Naive thymus-derived CD8-positive, alpha-beta T cell (primary cell): ENCODE measurements around the gene HDAC3. TPM values are rescaled to one million over a fixed set of nuclear protein-coding genes. Genes with fewer than 3 reads are reported as not detected.

Source experiments
- ATAC-seq, 2 donors: fragments of 150-1000 bp; cut with Tn5 transposase in 1 of 2; sonication (Bioruptor Pico), chemical (Tn5 transposase) in 1 of 2; 1 replicate in 1 of 2; 2 replicates in 1 of 2; pipeline ENCODE4 v1.10.0; 2021; ENCODE audit warnings: mild to moderate bottlenecking in 2 of 2, moderate library complexity in 2 of 2
- POLR2A ChIA-PET: fragments of 350-600 bp; sonication (Branson Sonifier 250); formaldehyde crosslinking; loops from one replicate; lab custom pipeline; 2021; ENCODE audit warnings: antibody characterized with exemption; lab: Charles Lee
- DNase-seq, 10 donors: peaks; one replicate each; pipeline versions ENCODE4 v3.0.0 to v3.0.0-alpha.2; 2020 to 2022
- H3K27ac Mint-ChIP-seq, 10 donors: one replicate each; pipeline ENCODE4 v1.8.0; 2020 to 2022; ENCODE audit warnings: mild to moderate bottlenecking in 10 of 10, mixed read lengths in 10 of 10, moderate library complexity in 4 of 10, inconsistent platforms in 1 of 10
- H3K27me3 Mint-ChIP-seq, 5 donors: one replicate each; pipeline ENCODE4 v1.8.0; 2021 to 2022; ENCODE audit warnings: mixed read lengths in 5 of 5
- H3K36me3 Mint-ChIP-seq, 3 donors: one replicate each; pipeline ENCODE4 v1.8.0; 2020 to 2022; ENCODE audit warnings: mixed read lengths in 3 of 3, mild to moderate bottlenecking in 2 of 3, inconsistent platforms in 1 of 3
- H3K4me1 Mint-ChIP-seq, 4 donors: one replicate each; pipeline ENCODE4 v1.8.0; 2021 to 2022; ENCODE audit warnings: mixed read lengths in 4 of 4
- H3K4me3 Mint-ChIP-seq, 10 donors: one replicate each; pipeline ENCODE4 v1.8.0; 2020 to 2022; ENCODE audit warnings: mild to moderate bottlenecking in 10 of 10, mixed read lengths in 10 of 10, moderate library complexity in 6 of 10, inconsistent platforms in 1 of 10
- H3K9me3 Mint-ChIP-seq, 9 donors: one replicate each; pipeline ENCODE4 v1.8.0; 2020 to 2022; ENCODE audit warnings: mixed read lengths in 9 of 9, mild to moderate bottlenecking in 3 of 9, inconsistent platforms in 1 of 9, moderate library complexity in 1 of 9
- polyA plus RNA-seq, 3 donors: library from polyadenylated mRNA; unstranded; fragments of 300-500 nt; fragmentation: Illumina TruSeq; gene quantifications; one replicate each; pipeline ENCODE4 v1.2.3, GENCODE V29; 2021
- total RNA-seq, 8 experiments: library from RNA in 2 of 8; stranded (reverse) in 2 of 8; gene quantifications; one replicate each; pipeline ENCODE4 v1.2.3 and lab custom pipeline; 2021 to 2026

The HDAC3 gene
- total and polyA plus RNA-seq, 5 experiments from 2014 or later: 71.1 to 100 (median 85.7) TPM

DNA sequence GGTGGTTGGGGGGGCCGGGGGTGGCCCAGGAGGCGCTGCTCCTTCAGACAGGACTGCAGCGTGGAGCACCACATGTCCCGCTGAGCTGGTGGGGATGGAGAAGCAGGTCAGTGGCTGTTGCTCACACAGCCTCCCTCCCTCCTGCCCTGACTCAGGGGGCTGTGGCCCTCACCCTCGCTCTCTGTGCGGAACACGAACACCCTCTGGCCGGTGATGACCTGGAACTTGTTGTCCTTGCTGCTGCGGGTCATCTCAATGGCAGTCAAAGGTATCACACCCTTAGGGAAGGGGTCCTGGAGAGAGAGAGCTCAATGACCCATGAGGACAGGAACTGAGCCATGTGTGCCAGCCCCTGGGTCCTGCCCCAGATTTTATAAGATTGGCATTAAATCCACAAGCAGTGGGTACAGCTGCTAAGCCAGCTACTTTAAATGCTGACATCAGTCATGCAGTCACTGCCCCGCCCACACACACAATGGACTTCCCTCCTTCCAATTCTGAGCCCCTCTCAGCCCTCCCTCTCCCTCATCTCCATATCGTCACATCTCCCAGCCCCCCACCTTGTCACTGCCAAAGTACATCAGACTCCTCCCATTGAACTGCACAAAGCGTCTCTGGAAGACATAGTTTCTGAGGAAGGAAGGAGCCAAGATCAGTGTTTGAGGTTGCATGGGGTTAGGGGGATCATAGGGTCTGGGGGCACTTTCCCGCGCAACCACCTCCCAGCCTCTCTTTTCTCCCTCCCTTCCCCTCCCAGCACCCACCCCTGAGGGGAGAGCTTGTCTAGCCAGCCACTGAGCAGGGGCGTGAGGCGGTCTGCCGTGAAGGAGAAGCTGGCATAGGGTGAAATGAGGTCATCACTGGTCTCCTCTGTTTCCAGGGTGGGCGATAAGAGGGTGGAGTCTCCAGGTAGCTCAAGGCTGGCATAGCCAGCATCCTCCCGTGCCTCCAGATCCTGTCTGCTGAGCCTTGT lies 36.5 kb upstream of the HDAC3 start:
- H3K4me3 Mint-ChIP-seq: no peak overlapping the region
- DNase-seq (peak in 1 of 10 donors; percentile 62), ATAC-seq (no peak)
- peaks cover 0 to 1% (median 0%) of the 10 kb centered on the region in 5 donors for H3K27me3 Mint-ChIP-seq
- no peak overlapping the region for H3K27ac Mint-ChIP-seq
- H3K4me1 Mint-ChIP-seq: peaks cover 0 to 3% (median 0%) of the 10 kb centered on the region in 4 donors
- peaks cover 0 to under 1% (median 0%) of the 10 kb centered on the region in 3 donors for H3K36me3 Mint-ChIP-seq
- no peaks in the 10 kb centered on the region for H3K9me3 Mint-ChIP-seq
- POLR2A ChIA-PET: interaction anchor here (0.7 to 1.2 kb wide), 2 partner anchors 274 to 296 kb away, joined by 3 read pairs; no protein-coding TSS in a partner anchor

DNA sequence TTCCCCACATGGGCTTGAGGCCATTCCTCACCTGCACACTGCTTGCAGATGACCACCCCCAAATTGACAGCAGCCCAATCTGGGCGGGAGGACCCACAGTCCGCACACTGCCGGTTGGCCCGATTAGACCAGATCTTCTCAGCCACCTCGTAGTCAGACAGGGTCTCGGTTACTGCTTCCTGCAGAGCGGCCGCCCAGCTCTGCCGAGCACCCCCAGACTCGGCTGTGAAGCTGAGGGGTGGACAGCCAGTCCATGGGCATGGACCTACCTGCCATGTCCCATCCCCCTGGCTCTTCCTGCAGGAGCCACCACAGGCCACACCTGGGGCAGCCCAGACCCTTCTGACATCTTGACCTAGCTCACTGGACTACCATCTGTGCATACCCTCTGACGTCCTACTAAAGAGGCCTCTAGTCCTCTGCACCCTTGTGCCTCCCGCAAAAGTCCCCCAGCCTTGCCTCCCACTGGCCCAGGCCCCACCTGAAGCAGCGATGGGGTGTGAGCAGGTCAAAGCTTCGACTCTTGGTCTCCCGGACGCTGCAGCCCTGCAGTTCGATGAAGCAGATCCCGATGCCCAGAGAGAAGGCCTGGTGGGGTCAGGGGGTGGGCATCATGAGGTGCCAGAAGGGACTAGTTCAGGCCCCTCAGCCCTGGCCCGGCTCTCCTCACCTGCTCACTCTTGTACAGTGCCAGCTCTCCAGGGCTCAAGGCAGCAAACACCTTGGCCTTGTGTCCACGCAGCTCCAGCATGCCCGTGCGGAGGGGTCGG lies 35.6 kb upstream of the HDAC3 start:
- ATAC-seq (no peak), DNase-seq (peak in 1 of 10 donors; percentile 45)
- Mint-ChIP-seq H3K27me3 (peaks cover 0 to 1% (median 0%) of the 10 kb centered on the region in 5 donors), H3K4me1 (peaks cover 0 to 3% (median 0%) of the 10 kb centered on the region in 4 donors), H3K36me3 (no peaks in the 10 kb centered on the region), H3K4me3 (no peak overlapping the region), H3K9me3 (no peaks in the 10 kb centered on the region), H3K27ac (no peak overlapping the region)
- POLR2A ChIA-PET: interaction anchor here (1.2 kb wide), 1 partner anchor 297 kb away, joined by 3 read pairs; no protein-coding TSS in a partner anchor

DNA sequence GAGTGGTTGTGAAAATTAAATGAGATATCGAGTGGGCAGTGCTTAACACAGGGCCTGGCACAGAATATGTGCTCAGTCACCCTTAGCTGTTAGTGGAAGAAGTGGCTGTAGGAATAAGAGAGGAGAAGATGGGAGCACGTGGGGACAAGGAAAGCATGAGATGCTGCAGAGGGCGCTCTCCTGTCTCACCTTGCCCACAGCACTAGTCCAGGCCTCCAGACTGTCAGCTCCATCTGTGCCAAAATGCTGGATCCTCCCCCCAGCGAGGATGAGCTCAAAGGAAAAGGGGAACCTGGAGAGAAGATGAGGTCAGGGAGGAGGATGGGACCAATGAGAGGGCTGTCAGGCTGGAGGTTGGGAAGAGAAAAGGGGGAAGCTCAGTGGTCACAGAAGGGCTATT lies 32.9 kb upstream of the HDAC3 start:
- POLR2A ChIA-PET: interaction anchor here (0.6 to 1.1 kb wide), 4 partner anchors 14 to 254 kb away, joined by 3 to 5 read pairs (median 4); partner anchors contain the start of gene DELE1
- ATAC-seq (no peak), DNase-seq (peak in 1 of 10 donors; percentile 36)
- Mint-ChIP-seq H3K4me3 (no peak overlapping the region), H3K4me1 (peaks cover 4 to 6% (median 5%) of the 10 kb centered on the region in 4 donors), H3K36me3 (no peaks in the 10 kb centered on the region), H3K9me3 (no peaks in the 10 kb centered on the region), H3K27ac (peak overlapping the region in 1 of 10 donors; percentile 43), H3K27me3 (no peaks in the 10 kb centered on the region)

DNA sequence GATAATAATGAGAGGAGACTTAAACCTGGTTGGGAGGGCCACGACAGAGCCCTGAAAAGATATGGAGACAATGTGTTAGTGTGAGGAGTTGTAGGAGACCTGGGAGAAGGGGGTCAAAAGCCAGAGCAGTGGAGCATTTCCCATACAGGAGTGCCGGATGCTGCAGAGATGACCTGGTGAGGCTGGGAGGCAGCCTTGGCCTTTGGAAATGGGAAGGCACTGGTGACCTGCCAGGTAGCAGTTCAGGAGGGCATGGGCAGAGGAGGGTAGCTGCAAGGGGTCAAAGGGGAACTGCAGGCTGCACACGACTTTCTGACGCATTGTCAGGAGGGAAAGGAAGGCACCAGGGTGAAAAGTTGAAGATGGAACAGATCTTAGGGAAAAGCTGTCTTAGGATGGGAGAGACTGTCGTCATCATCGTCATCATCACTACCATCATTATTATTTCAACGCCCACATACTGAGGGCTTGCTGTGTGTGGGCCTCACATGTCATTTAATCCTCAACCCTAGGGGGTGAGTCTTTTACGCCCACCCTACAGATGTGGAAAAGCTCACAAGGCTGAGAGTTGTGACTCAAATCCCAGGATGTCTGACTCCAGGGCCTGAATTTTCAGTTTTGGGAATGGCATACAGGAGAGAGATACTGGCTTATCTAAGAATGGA lies 32.1 kb upstream of the HDAC3 start:
- POLR2A ChIA-PET: interaction anchor here (0.6 to 1.1 kb wide), 3 partner anchors 14 to 255 kb away, joined by 3 to 5 read pairs (median 4); partner anchors contain the start of gene DELE1
- no peak for ATAC-seq
- Mint-ChIP-seq H3K27me3 (no peaks in the 10 kb centered on the region), H3K27ac (peak overlapping the region in 3 of 10 donors; percentile 59 to 70 (median 66)), H3K4me1 (peaks cover 4 to 6% (median 5%) of the 10 kb centered on the region in 4 donors), H3K9me3 (no peaks in the 10 kb centered on the region), H3K4me3 (no peak overlapping the region), H3K36me3 (no peaks in the 10 kb centered on the region)
- DNase-seq: no peak

DNA sequence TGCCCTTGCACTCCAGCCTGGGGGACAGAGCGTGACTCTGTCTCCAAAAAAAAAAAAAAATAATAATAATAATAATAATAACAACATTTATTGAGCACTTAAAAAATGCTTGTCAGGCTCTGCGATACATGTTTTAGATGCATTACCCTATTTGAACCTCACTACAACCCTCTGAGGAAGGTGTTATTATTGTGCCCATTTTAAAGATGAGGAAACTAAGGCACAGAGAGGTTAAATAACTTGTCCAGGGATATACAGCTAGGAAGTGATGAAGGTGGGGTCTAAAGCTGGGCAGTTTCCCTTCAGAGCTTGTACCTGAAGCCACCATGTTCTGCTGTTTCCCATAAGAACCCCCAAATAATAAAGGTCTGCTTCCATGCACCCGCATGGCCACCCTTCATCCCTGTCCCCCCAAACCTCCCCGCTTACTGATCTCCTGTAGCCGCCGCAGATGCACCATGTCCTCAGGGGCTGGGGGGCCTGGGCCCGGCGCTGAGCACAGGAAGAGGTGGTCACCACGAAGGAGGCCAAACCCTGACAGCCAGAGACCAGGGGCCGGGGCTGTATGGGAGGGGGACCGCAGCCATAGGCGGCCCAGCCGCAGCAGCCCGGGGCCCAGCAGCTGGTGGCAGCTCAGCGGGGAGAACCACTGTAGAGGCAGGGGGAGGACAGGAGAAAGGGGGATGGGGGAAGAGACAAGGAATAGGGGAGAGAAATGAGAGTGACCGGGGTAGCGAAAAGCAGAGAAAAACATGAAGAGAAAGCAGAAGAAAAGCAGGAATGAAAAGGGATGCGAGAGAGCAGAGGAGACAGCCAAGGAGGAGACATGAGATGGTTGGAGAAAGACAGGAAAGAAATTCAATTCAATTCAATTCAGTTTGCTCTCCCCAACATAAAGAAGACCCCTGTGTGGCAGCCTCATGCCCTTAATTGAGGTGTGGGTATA lies 29.6 kb upstream of the HDAC3 start:
- no peaks in the 10 kb centered on the region for H3K36me3 Mint-ChIP-seq
- ATAC-seq (no peak), DNase-seq (peak in 1 of 10 donors; percentile 56)
- POLR2A ChIA-PET: interaction anchor here (0.6 to 0.7 kb wide), 3 partner anchors 91 to 324 kb away, joined by 3 read pairs; no protein-coding TSS in a partner anchor
- no peak overlapping the region for H3K4me3 Mint-ChIP-seq
- no peaks in the 10 kb centered on the region for H3K9me3 Mint-ChIP-seq
- H3K4me1 Mint-ChIP-seq: peaks cover 4 to 6% (median 5%) of the 10 kb centered on the region in 4 donors
- H3K27me3 Mint-ChIP-seq: no peaks in the 10 kb centered on the region
- H3K27ac Mint-ChIP-seq: no peak overlapping the region

GRCh38 chr5:141664733-141665461 lies 28.2 kb upstream of the HDAC3 start:
- no peaks in the 10 kb centered on the region for H3K27me3 Mint-ChIP-seq
- DNase-seq (peak; percentile 46 to 86 (median 68)), ATAC-seq (peak; percentile 80 to 91)
- no peaks in the 10 kb centered on the region for H3K9me3 Mint-ChIP-seq
- POLR2A ChIA-PET: interaction anchor here (0.6 to 1.7 kb wide), 6 partner anchors 18 to 296 kb away, joined by 3 to 4 read pairs (median 3); partner anchors contain the start of genes ARAP3 and PCDH1
- no peak overlapping the region for H3K4me3 Mint-ChIP-seq
- peak overlapping the region in 3 of 10 donors; percentile 40 to 62 (median 58) for H3K27ac Mint-ChIP-seq
- no peaks in the 10 kb centered on the region for H3K36me3 Mint-ChIP-seq
- peaks cover 4 to 6% (median 5%) of the 10 kb centered on the region in 4 donors for H3K4me1 Mint-ChIP-seq

DNA sequence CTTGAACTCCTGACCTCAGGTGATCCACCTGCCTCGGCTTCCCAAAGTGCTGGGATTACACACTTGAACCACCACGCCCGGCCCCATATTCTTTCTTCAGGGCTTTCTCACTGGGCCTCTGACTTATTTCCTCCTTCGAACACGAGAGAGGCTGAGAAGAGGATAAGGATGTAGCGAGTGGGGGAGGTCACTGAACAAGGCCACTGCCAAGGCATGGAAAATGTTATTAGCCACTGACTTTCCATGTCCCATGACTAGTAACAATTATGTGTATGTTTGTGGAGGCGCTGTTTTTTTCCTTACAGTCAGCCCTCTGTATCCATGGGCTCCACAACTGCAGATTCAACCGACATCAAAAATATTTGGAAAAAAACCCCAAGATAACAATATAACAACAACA lies 26.9 kb upstream of the HDAC3 start:
- POLR2A ChIA-PET: interaction anchor here (0.9 to 1.7 kb wide), 2 partner anchors 216 to 298 kb away, joined by 3 to 4 read pairs; no protein-coding TSS in a partner anchor
- peaks cover 2 to 6% (median 5%) of the 10 kb centered on the region in 4 donors for H3K4me1 Mint-ChIP-seq
- ATAC-seq (no peak), DNase-seq (no peak)
- H3K27ac Mint-ChIP-seq: no peak overlapping the region
- peaks cover 0 to 2% (median 0%) of the 10 kb centered on the region in 5 donors for H3K27me3 Mint-ChIP-seq
- no peak overlapping the region for H3K4me3 Mint-ChIP-seq
- no peaks in the 10 kb centered on the region for H3K36me3 Mint-ChIP-seq
- H3K9me3 Mint-ChIP-seq: no peaks in the 10 kb centered on the region

DNA sequence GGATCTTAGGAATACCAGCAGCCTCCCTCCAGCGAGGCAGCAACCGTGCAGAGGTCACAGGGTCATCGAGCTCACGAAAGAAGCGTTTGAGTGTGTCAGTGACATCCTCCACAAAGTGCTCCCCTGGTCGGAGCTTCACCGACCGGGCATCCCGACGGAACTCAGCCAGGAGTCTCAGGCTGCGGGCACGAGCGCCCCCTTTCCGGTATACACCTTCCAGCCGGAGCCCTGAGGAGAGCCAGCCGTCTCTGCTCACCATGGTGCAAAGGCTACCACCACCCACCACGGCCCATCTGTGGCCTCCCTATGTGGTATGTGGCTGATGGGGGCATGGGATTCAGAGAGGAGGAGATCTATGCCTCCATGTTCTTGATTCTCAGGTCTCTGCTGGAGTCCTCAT lies 25.4 kb upstream of the HDAC3 start:
- ATAC-seq (no peak), DNase-seq (peak in 1 of 10 donors; percentile 19)
- Mint-ChIP-seq H3K4me3 (no peak overlapping the region), H3K27me3 (peaks cover 0 to 4% (median 0%) of the 10 kb centered on the region in 5 donors), H3K36me3 (no peaks in the 10 kb centered on the region), H3K4me1 (peaks cover 2 to 6% (median 5%) of the 10 kb centered on the region in 4 donors), H3K27ac (no peak overlapping the region), H3K9me3 (no peaks in the 10 kb centered on the region)
- POLR2A ChIA-PET: interaction anchor here (1.0 kb wide), 1 partner anchor 10 kb away, joined by 3 read pairs; no protein-coding TSS in a partner anchor

DNA sequence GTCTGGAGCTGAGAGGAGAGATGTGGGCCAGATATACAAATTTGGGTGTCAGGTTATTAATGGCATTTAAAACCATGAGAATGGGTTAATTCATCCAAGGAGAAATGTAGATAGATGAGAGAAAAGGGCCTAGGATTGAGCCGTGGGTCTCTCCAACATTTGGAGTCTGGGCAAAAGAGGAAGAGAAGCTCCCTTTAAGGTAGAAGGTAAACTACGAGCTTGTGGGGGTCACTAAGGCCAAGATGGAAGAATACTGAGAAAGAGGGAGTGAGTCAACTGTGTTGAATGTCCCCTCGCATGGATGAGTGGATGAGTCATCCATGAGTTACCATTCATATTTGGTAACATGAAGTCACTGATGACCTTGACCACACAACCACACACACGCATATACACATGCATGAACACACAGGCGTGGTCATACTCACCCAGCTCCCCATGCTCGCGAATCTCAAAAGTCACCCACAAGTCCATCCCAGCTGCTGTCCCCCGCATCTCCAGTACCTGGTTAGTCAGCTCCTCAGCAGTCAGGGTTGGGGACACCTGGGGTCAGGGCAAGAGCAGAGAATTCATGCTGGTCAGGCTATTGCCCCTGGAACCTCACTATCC lies 21.4 kb upstream of the HDAC3 start:
- POLR2A ChIA-PET: no interaction called here
- Mint-ChIP-seq H3K9me3 (no peaks in the 10 kb centered on the region), H3K36me3 (no peaks in the 10 kb centered on the region), H3K4me3 (no peak overlapping the region), H3K27ac (no peak overlapping the region), H3K27me3 (peaks cover 0 to 6% (median 0%) of the 10 kb centered on the region in 5 donors), H3K4me1 (peaks cover 0 to 2% (median 1%) of the 10 kb centered on the region in 4 donors)
- DNase-seq: no peak
- ATAC-seq: no peak

GRCh38 chr5:141657404-141657803 lies 20.8 kb upstream of the HDAC3 start:
- Mint-ChIP-seq H3K27ac (no peak overlapping the region), H3K9me3 (no peaks in the 10 kb centered on the region)
- POLR2A ChIA-PET: no interaction called here

More at GRCh38 chr5:141657404-141657803, 20.8 kb upstream of the HDAC3 start:
- Mint-ChIP-seq H3K4me1 (peaks cover 4 to 7% (median 6%) of the 10 kb centered on the region in 4 donors), H3K36me3 (no peaks in the 10 kb centered on the region), H3K27me3 (peaks cover 0 to 6% (median 0%) of the 10 kb centered on the region in 5 donors), H3K4me3 (no peak overlapping the region)
- ATAC-seq (no peak), DNase-seq (no peak)
